H9 (cell line): Measurements from ENCODE around the gene ZNF124. TPM values are rescaled to one million over a fixed set of nuclear protein-coding genes. Genes with fewer than 3 reads are reported as not detected.

Source experiments
- DNase-seq: peaks from one replicate; pipeline ENCODE4 v3.0.0-alpha.2; 2017
- H2AFZ ChIP-seq: one replicate; pipeline ENCODE4 v1.6.1; 2013; ENCODE audit warnings: mild to moderate bottlenecking, low read length, control low read depth, moderate library complexity
- H2AK5ac ChIP-seq: 2 replicates; pipeline ENCODE4 v1.6.1; 2013; ENCODE audit warnings: low read length, control low read depth, mixed read lengths; ENCODE audit not compliant: insufficient read length
- H2BK120ac ChIP-seq: one replicate; pipeline ENCODE4 v1.6.1; 2013; ENCODE audit warnings: low read depth, mild to moderate bottlenecking, low read length, control low read depth, inconsistent platforms; ENCODE audit not compliant: poor library complexity, severe bottlenecking
- H2BK12ac ChIP-seq: 2 replicates; pipeline ENCODE4 v1.6.1; 2013; ENCODE audit warnings: low read length, control low read depth, mixed read lengths, low read depth; ENCODE audit not compliant: insufficient read length
- H2BK15ac ChIP-seq: 2 replicates; pipeline ENCODE4 v1.6.1; 2013; ENCODE audit warnings: low read depth, low read length, control low read depth
- H2BK20ac ChIP-seq: one replicate; pipeline ENCODE4 v1.6.1; 2013; ENCODE audit warnings: low read depth, mild to moderate bottlenecking, low read length, control low read depth, inconsistent platforms; ENCODE audit not compliant: poor library complexity, severe bottlenecking
- H2BK5ac ChIP-seq: 2 replicates; pipeline ENCODE4 v1.6.1; 2013; ENCODE audit warnings: low read length, control low read depth, mixed read lengths; ENCODE audit not compliant: insufficient read length
- H3K14ac ChIP-seq: 2 replicates; pipeline ENCODE4 v1.6.1; 2013; ENCODE audit warnings: low read length, control low read depth; ENCODE audit not compliant: insufficient read depth
- H3K18ac ChIP-seq: 2 replicates; pipeline ENCODE4 v1.6.1; 2013; ENCODE audit warnings: low read depth, mild to moderate bottlenecking, mixed read lengths, low read length, control low read depth; ENCODE audit not compliant: insufficient read length
- H3K23ac ChIP-seq: 2 replicates; pipeline ENCODE4 v1.6.1; 2013; ENCODE audit warnings: low read length, control low read depth, mixed read lengths, low read depth; ENCODE audit not compliant: insufficient read length
- H3K23me2 ChIP-seq: 2 replicates; pipeline ENCODE4 v1.6.1; 2013; ENCODE audit warnings: low read depth, mild to moderate bottlenecking, mixed read lengths, low read length, control low read depth; ENCODE audit not compliant: insufficient read length, poor library complexity, severe bottlenecking
- H3K27ac ChIP-seq: 2 replicates; pipeline ENCODE4 v1.5.1; 2013; ENCODE audit warnings: low read length, control low read depth, mixed read lengths, low read depth; ENCODE audit not compliant: insufficient read length
- H3K27me3 ChIP-seq: 2 replicates; pipeline ENCODE4 v1.6.1; 2013; ENCODE audit warnings: low read length, control low read depth, inconsistent platforms; ENCODE audit not compliant: insufficient read depth
- H3K4ac ChIP-seq: 2 replicates; pipeline ENCODE4 v1.6.1; 2013; ENCODE audit warnings: low read depth, mild to moderate bottlenecking, control low read depth, inconsistent platforms, low read length, moderate library complexity
- H3K4me1 ChIP-seq: 2 replicates; pipeline ENCODE4 v1.6.1; 2013; ENCODE audit warnings: low read length, control low read depth, inconsistent platforms; ENCODE audit not compliant: insufficient read depth
- H3K4me2 ChIP-seq: 2 replicates; pipeline ENCODE4 v1.6.1; 2013; ENCODE audit warnings: low read length, control low read depth, mixed read lengths; ENCODE audit not compliant: insufficient read length, insufficient read depth
- H3K56ac ChIP-seq: 2 replicates; pipeline ENCODE4 v1.6.1; 2013; ENCODE audit warnings: low read depth, mild to moderate bottlenecking, mixed read lengths, low read length, control low read depth; ENCODE audit not compliant: insufficient read length
- H3K79me1 ChIP-seq: 2 replicates; pipeline ENCODE4 v1.6.1; 2013; ENCODE audit warnings: low read depth, mild to moderate bottlenecking, moderate library complexity, low read length, control low read depth, inconsistent platforms; ENCODE audit not compliant: insufficient read depth, poor library complexity, severe bottlenecking
- H3K79me2 ChIP-seq: 2 replicates; pipeline ENCODE4 v1.6.1; 2013; ENCODE audit warnings: low read length, control low read depth, inconsistent platforms; ENCODE audit not compliant: insufficient read depth
- H3K9ac ChIP-seq: 2 replicates; pipeline ENCODE4 v1.6.1; 2013; ENCODE audit warnings: low read length, control low read depth, mixed read lengths; ENCODE audit not compliant: insufficient read length; ENCODE audit errors: extremely low read depth
- H3K9me3 ChIP-seq: one replicate; pipeline ENCODE4 v1.6.1; 2013; ENCODE audit warnings: low read depth, low read length, inconsistent platforms; ENCODE audit not compliant: control insufficient read depth
- H3T11ph ChIP-seq: one replicate; pipeline ENCODE4 v1.6.1; 2013; ENCODE audit warnings: mild to moderate bottlenecking, low read length, control low read depth, inconsistent platforms
- H4K20me1 ChIP-seq: one replicate; pipeline ENCODE4 v1.6.1; 2013; ENCODE audit not compliant: control insufficient read depth, insufficient read length, insufficient read depth
- H4K5ac ChIP-seq: 2 replicates; pipeline ENCODE4 v1.6.1; 2013; ENCODE audit warnings: low read depth, mild to moderate bottlenecking, mixed read lengths, low read length, control low read depth; ENCODE audit not compliant: insufficient read length
- H4K8ac ChIP-seq: replicated peaks from 2 replicates; pipeline ENCODE4 v1.6.1; 2013; ENCODE audit warnings: low read length, control low read depth, mixed read lengths, low read depth; ENCODE audit not compliant: insufficient read length
- H4K91ac ChIP-seq: 2 replicates; pipeline ENCODE4 v1.6.1; 2013; ENCODE audit warnings: low read depth, mild to moderate bottlenecking, moderate library complexity, mixed read lengths, low read length, control low read depth; ENCODE audit not compliant: insufficient read length
- H3K27ac Mint-ChIP-seq, 3 experiments: 2 replicates in 2 of 3; 3 replicates in 1 of 3; pipeline ENCODE4 v1.8.0; 2020 to 2021; ENCODE audit warnings: mixed read lengths in 3 of 3, mild to moderate bottlenecking in 1 of 3, moderate library complexity in 1 of 3
- H3K27me3 Mint-ChIP-seq: 2 replicates; pipeline ENCODE4 v1.8.0; 2021; ENCODE audit warnings: low read depth, mild to moderate bottlenecking, moderate library complexity, mixed read lengths
- H3K36me3 Mint-ChIP-seq, 3 experiments: 2 replicates in 2 of 3; 3 replicates in 1 of 3; pipeline ENCODE4 v1.8.0; 2020 to 2021; ENCODE audit warnings: low read depth in 3 of 3, mixed read lengths in 3 of 3; ENCODE audit not compliant: insufficient read depth in 1 of 3
- H3K4me1 Mint-ChIP-seq, 2 experiments: 2 replicates each; pipeline ENCODE4 v1.8.0; 2020; ENCODE audit warnings: mixed read lengths in 2 of 2
- H3K4me3 Mint-ChIP-seq, 2 experiments: 2 replicates in 1 of 2; 3 replicates in 1 of 2; pipeline ENCODE4 v1.8.0; 2020 to 2021; ENCODE audit warnings: mild to moderate bottlenecking in 2 of 2, mixed read lengths in 2 of 2, moderate library complexity in 1 of 2
- H3K9me3 Mint-ChIP-seq, 2 experiments: 2 replicates in 1 of 2; 3 replicates in 1 of 2; pipeline ENCODE4 v1.8.0; 2020; ENCODE audit warnings: mild to moderate bottlenecking in 2 of 2, mixed read lengths in 2 of 2, moderate library complexity in 1 of 2
- CTCF ChIP-seq: fragments of 200-600 bp; sonication (generic); conservative IDR thresholded peaks from 3 replicates; pipeline ENCODE4 v1.8.0; 2021; ENCODE audit warnings: antibody characterized with exemption, mild to moderate bottlenecking
- WGBS: extraction: QIAGEN DNeasy Blood & Tissue Kit; methylation state at CpG from one replicate; pipeline ENCODE4 v1.1.7; 2013; ENCODE audit warnings: missing lambda C conversion rate, low lambda C conversion rate, mixed read lengths; ENCODE audit not compliant: insufficient read length; ENCODE audit errors: extremely low coverage; 5-methylcytosine and 5-hydroxymethylcytosine counted together
- total RNA-seq: library from RNA; stranded (reverse); gene quantifications from 2 replicates; pipeline ENCODE4 v1.2.1, GENCODE V29; 2021

ZNF124 gene
- total RNA-seq, 1 experiment from 2014 or later, result 50.6 TPM

- WGBS, result no CpG with 5 or more reads among the region's 13 CpGs
- Histone ChIP-seq H3K4me2 (no peak overlapping the region), H2BK12ac (no peak overlapping the region), H4K5ac (no peak overlapping the region), H4K20me1 (no peaks in the 10 kb centered on the region), H2AK5ac (no peak overlapping the region), H2BK20ac (no peak overlapping the region), H4K8ac (no peak overlapping the region), H3K18ac (no peak overlapping the region), H3K9ac (no peak overlapping the region), H3K23me2 (peaks cover 8% of the 10 kb centered on the region), H3K23ac (no peak overlapping the region), H3K27me3 (peaks cover 4% of the 10 kb centered on the region; the same call in 1 of the 2 replicates), H3K56ac (no peak overlapping the region), H4K91ac (no peak overlapping the region), H3K79me1 (no peaks in the 10 kb centered on the region), H3K14ac (no peak overlapping the region), H3K9me3 (no peaks in the 10 kb centered on the region), H2BK5ac (no peak overlapping the region), H2BK15ac (no peak overlapping the region), H2AFZ (no peak overlapping the region), H3K27ac (no peak overlapping the region), H3T11ph (no peak overlapping the region), H3K79me2 (no peaks in the 10 kb centered on the region), H2BK120ac (no peak overlapping the region), H3K4me1 (no peaks in the 10 kb centered on the region; the same call in 1 of the 2 replicates), H3K4ac (no peak overlapping the region)
- Mint-ChIP-seq H3K27me3 (peaks cover 42% of the 10 kb centered on the region), H3K4me3 (peak overlapping the region in 1 of 2 experiments; percentile 59; a peak in 1 of 5 replicates), H3K36me3 (peaks cover 0 to 4% (median 0%) of the 10 kb centered on the region in 3 experiments; a peak in 3 of 7 replicates), H3K27ac (no peak overlapping the region), H3K9me3 (peaks cover 0 to 5% of the 10 kb centered on the region in 2 experiments), H3K4me1 (peaks cover 4 to 11% of the 10 kb centered on the region in 2 experiments)
- no peak for TF ChIP-seq CTCF
- no peak for DNase-seq
Measured at GRCh38 chr1:247114351-247115140, 57.3 kb downstream of the ZNF124 start.
